ENCODE measurements around the gene USP34.

- TF ChIP-seq CTCF (IDR thresholded peaks at IDR 0.05) (peak in 1 of 4 experiments; percentile 6), POLR2A (IDR thresholded peaks at IDR 0.05) (peak in 1 of 2 donors; percentile 40), POLR2AphosphoS5 (IDR thresholded peaks at IDR 0.05) (peak; percentile 63), EP300 (IDR thresholded peaks at IDR 0.05) (no peak)
Observed at GRCh38 chr2:61144697-61145268, 326.1 kb downstream of the USP34 start.

Data from gastroesophageal sphincter (tissue), 3 donors.